Hepatic stellate cell (primary cell): ENCODE measurements around the gene CHMP1B.
A peak's percentile ranks its signal among the peaks of the same experiment; 100 is the strongest.

ENCODE experiments used
- DNase-seq: peaks from one replicate; pipeline ENCODE4 v3.0.0; 2011; ENCODE audit warnings: low spot score

Gene CHMP1B, protein sequence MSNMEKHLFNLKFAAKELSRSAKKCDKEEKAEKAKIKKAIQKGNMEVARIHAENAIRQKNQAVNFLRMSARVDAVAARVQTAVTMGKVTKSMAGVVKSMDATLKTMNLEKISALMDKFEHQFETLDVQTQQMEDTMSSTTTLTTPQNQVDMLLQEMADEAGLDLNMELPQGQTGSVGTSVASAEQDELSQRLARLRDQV

DNA sequence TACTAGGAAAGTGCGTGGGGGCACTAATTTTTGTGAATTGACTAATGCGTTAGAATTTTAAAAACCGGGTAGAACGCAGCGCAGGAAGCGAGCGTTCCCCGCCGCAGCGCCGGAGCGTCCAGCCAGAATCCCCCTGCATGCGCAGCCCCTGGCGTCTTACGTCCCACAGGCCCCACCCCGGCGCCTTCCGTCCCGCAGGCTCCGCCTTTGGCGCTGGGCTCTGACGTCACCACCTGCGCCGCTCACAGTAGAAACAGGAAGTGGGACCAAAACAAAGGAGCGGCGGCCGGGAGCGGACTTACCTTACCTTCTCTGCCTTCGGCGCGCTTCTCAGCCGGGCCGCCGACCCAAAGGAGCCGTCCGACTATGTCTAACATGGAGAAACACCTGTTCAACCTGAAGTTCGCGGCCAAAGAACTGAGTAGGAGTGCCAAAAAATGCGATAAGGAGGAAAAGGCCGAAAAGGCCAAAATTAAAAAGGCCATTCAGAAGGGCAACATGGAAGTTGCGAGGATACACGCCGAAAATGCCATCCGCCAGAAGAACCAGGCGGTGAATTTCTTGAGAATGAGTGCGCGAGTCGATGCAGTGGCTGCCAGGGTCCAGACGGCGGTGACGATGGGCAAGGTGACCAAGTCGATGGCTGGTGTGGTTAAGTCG, at the start of gene CHMP1B:
CHMP1B (plus strand) TSS at position 268 of the 660 bp plus-strand sequence; CDS start at position 367, 99 bp downstream.
- DNase-seq = peak; percentile 88

DNA sequence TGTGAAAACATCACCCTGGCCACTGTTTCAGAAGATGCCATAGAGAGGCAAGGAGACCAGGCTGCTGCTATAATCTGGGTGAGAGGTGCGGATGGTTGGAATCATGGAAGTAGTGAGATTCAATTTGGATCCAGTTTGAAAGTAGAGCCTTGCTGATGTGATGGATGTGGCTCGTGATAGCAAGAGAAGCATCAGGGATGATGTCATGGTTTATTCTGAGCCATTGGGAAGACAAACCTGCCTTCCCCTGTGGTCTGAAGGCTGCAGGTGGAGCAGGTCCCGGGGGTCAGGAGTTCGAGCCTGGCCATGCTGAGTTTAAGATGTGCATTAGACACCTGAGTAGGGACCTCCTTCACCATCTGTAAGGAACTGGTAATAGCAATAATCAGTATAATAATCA, 49.6 kb upstream of the CHMP1B start:
- DNase-seq = no peak

DNA sequence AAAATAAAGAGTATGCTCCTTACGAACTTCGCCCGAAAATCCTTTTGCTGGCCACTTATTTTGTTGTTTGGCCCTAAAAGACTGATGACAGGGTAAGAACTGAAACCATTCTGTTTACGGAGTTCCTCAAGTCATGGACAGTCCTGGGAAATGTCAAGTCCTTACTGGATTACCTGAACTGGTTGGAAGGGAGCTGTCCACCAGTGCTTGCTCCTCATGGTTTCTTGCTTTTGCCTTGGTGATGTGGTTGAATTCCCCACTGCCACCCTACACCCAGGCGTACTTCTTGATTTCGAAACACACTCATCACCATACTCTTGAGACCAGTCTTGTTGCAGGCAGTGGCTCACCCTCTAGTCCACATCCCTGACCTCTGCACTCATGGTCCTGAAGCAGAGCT, 49.1 kb upstream of the CHMP1B start:
- no peak for DNase-seq

DNA sequence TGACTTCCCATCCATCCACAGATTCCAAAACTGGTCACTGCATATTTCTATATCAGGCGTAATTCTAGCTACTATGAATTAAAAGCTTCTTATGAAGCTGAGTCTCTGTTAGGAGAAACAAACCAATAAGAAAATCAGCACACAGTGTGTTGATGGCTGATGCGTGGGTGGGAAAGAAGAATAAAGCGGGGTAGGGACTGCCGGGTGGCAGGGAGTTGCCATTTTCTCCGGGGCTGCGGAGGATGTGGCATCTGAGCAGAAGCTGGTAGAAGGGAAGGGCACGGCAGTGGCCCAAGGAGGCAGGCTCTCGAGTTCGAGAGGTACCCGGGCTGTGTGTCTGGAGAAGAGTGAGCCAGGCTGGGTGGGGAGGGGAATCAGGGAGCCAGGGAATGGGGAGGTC, 48.6 kb upstream of the CHMP1B start:
- DNase-seq = no peak

DNA sequence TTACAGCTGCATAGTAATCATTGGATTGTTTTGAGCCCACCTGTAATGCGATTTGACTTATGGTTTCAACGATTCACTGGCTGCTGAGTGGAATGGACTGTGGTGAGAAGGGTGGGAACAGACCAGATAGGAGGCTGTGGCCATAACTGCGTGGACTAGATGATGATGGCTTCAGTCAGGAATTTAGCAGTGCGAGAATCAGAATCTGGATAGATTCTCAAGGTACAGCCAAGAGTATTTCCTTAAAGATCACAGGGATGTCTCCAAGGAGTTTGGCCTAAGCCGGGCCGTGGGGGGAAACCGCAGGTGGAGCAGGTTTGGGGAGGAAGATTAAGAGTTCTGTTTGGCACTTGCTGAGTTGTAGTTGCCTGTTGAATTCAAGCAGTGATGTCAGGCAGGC, 44.0 kb upstream of the CHMP1B start:
- DNase-seq = no peak

DNA sequence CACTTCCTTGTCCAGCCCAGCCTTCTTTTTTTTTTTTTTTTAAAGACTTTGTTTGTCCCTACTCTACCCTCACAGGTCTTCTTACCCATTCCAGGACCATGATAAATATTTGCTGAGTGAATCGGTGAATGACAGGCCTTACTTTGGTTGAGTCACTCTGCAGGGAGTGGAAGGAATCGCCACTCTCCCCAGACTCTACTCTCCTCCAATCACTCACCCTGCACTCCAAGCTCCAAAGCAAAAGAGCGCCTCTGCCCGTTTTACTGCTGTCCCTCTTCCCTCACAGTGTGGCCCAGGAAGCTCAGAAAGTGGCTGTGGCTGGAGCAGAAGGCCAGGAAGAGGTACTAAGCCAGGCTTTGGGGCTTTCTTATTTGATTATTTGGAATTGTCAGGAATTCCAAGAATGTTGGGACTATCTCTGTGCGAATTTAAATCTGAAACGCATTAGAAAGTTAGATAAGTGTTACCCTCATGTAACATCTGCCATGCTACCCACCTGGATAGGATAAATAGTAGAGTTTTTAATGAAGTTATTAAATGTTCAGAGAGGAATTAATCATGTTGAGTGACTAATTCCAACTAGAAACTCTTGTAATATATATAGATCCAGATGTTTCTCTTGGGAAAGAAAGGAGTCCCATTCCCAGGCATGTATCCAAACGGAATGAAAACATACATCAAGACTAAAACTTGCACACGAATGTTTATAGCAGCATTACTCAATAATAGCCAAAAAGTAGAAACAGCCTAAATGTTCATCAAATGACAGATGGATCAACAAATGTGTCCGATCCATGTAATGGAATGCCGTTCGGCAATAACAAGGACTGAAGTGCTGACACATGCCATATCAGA, 43.0 kb upstream of the CHMP1B start:
- DNase-seq = peak; percentile 36

DNA sequence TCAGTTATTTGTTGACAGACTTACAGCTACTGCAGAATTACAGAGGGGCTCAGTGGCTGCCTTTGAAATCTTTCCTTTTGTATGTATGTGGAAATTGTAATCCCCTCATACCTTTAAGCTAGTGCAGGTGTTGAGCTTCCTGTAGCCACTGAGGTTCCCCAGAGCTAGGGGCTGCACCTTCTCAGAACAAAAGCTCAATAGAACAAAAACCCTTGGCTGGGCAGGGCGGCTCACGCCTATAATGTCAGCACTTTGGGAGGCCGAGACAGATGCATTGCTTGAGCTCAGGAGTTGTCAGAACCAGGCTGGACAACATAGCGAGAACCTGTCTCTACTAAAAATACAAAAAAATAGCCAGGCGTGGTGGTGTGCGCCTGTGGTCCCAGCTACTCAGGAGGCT, 41.3 kb upstream of the CHMP1B start:
- no peak for DNase-seq

DNA sequence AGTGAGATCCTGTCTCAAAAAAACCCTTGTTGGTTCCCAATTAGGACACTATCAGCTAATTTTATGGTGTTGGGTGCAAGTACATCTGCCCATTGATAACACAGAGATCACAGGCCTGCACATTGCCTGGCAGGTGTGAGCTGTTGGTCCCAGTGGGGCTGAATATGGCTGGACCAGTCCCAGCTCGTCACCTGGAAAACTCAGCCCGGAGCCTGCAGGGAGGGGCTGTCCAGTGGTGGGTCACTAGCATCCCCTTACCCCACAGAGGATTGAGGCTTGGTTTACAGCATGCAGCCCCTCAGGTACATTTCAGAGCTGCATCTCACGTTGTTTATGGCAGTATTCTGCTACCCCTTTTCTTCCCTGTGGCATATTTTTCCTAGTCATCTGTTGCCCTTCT, 40.8 kb upstream of the CHMP1B start:
- DNase-seq = no peak

DNA sequence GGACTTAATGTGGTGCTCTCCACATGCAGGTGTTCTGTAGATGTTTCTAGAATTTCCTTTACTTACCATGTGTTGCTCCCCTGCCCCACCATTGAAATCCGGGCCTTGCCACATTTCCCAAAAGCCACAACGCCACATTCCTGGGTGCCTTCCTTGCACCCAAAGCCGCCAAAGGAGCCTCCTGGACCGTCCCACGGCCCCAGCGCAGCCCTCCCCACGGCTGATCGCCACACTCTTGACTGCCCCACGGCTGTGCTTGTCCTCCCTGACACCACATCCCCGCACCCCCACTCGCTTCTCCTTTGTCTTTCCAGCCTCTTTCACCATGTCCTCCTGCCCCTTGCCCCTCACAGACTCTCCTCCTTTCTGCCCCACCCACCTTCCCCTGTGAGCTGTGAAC, 40.2 kb upstream of the CHMP1B start:
- DNase-seq = no peak

DNA sequence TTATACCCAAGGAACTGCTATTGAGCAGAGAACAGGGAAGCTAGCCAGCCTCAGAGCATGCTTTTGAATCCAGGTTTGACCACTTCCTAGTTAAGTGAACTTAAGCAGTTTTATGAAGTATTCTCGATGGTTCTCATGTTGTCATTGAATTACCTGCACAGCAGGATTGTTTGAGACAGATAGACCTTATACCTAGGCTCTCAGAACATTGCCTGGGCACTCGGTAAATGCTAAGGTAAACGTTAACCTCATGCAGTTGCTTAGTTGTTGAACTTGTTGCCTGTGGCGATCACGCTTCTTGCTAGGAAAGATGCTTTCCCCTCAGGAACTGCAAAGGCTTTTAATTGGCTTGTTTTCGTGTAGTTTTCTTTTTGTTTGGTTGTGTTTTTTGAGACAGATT, 34.0 kb upstream of the CHMP1B start:
- no peak for DNase-seq

DNA sequence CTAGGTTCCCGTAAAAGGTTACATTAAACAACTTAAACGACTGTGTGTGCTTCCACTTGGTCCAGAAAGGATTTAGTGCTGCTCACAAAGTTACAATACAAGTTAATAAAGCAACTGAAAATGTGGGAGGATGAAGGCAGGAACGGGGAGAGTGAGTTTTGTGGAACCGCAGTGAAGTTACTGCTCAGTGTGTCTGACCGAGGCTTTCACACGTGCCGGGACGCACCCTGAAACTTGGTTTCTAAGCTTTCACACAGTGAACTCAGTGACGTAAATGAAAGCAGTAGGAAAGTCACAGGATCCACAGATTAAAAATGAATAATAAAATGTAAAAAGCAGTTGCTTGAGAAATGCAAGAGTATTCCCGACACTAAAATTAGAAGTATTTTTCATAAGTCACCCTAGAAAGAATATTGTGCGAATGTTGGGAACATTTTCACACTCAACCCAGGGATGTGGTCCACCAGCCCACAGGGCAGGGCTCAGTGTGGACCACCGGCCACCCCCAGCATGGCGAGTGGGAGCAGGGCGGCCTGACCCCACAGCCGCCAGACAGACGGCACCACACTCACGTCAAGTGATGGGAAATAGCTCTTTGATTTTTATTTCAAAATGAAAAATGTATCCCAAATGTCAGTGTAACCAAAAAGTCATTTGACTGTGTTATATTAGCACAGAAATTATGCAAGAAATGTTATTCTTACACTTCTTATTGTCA, 32.6 kb upstream of the CHMP1B start:
- no peak for DNase-seq

DNA sequence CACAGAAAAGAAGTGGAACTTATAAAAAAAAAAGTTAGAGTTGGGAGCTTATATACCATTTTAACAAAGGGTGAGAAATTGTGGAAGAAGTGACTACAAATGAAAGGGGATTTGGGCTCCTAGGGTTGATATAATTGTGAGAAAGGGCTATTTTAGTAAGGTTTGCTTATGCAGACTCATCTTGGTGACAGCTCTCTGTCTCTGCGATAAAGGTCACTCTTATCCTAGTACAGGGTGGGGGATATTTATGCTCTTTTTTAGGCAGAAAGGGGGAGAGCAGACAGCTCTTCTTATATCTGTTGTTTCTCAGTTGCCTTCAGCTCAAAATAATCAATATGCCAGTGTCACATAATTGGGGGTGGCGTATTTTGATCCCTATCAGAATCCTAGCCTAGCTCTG, 31.3 kb upstream of the CHMP1B start:
- DNase-seq = no peak

DNA sequence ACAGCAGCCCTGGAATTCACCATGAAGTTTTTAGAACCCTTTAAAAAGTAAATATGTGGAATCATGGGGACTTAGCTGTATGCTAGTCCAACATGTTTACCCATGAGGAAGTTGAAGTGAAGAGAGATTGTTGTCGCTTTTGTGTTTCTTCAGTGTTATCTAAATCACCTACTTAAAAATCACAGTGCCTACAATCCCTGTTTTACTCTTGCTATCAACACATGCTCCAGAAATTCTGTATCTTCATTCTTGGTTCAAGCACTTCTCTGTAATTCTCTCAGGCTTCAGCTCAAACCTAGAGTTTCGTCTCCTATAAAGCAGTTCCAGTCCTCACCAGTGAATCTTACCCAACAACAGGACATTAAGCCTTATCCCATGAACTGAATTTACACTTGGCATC, 30.5 kb upstream of the CHMP1B start:
- no peak for DNase-seq

DNA sequence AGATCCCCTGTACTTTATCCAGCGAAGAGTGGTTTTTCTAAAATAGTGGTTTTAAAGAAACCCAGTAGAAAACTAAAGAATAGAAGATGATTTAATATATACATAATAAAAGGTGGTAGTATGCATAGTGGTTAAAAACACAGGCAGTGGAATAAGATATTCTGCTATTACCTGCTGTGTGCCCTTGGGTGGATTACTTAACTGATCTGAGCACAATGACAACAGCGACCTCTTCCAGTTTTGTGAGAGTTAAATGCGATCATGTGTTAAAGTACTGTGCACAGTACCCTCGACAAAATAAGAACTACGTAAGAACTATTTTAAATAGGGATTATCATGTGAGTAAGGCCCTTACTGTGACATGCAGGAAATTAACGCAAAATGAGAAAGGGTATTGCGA, 30.0 kb upstream of the CHMP1B start:
- DNase-seq = no peak

DNA sequence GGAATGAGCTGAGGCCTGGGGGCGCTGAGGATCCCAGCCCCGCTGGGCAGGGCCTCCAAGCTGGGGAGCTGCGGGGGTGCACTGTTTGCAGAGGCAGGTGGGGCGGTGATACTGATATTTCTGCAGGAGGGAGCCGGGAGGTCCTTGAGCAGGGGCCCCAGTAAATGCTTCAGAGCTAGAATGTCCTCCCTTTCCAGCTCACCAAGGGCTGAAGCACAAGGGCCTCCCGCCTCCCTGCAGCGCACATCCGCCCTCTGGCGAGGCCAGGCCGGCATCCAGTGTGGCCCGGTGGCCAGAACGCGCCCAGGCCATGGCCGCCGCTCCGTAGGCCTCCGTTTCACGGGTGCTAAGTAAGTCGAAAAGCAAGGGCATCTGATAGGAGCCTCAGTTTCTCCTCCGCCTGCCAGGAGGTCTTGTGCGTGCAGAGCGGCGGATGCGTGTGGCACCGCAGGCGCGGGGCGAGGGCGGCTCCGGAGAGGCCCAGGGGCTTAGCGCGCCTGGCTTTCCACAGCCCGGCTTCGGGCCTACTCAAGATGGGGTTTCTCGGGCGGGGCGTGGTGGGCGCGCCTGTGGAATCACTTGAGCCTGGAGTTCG, 29.5 kb upstream of the CHMP1B start:
- no peak for DNase-seq

DNA sequence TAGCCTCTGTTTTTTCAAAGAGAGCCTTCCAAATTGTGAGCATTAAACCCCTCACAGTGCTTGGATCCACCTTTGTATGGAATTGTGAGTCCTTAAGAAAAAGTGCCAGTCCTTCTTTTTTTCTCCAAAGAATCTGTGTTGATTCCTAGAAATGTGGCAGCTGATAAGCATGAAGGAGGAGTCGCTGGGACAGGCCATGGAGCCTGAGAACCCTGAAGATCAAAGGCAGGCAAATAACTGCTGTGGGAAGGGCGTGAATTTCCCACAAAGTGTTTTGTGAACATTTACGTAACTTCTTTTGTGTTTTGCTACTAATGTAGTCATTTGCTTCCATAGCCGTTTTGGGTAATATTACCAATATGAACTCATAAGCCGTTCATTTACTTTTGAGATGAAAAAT, 27.7 kb upstream of the CHMP1B start:
- DNase-seq = no peak

DNA sequence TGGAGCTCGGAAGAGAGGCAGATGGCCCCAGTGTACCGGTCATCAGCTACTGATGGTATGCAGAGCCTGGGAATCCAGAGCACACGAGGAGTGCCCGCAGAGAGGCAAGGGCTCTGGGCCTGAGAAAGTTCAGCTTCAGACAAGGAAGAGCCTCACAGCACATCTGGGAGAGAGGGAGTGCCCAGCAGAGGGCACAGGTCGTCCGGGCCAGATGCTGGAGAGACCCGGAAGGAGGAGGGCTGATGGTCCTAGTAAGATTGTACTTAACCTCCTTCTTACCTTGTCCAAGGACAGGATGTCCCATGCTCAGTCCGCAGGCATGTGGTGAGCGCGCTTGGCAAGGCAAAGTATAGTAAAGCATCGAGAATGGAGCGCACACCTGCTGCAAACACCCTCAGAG, 24.4 kb upstream of the CHMP1B start:
- no peak for DNase-seq

DNA sequence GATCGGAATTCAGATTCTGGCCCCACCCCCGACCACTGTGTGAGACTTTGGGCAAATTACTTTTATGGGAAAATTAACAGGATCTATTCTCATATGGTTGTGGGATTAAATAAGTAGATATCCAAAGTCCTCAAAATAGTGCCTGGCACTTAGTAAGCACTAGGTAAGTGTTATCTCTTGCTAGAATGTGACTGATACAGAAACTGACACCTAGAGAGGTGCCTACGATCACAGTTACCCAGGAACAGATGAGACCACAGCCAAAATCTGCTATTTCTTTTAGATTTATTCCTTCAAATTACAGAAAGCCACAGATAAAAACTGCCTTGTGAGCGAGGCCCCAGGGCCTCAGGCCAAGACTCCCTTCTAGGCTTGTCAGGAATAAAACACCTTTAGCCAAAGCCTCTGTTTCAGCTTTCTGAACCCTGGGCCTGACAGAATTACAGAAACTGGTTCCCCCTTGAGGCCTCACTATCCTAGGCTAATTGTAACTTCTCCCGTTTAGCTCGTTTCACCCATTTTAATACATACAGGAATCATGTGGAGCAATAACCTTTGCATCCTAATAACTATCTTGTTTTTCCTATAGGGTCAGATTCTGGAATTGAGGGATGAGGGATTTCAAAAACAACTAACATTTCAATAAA, 22.3 kb upstream of the CHMP1B start:
- DNase-seq = no peak

DNA sequence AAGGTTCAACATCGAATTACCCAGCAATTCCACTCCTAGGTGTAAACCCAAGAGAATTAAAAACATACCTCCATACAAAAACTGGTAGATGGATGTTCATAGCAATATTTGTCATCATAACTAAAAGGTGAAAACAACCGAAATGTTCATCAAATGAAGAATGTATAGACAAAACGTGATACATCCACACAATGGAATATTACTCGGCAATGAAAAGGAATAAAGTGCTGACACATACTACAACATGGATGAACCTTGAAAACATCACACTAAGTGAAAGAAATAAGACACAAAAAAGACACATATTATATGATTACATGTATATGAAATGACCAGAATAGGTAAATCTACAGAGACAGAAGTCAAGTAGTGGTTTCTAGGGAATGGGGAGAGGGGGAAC, 20.6 kb upstream of the CHMP1B start:
- no peak for DNase-seq

DNA sequence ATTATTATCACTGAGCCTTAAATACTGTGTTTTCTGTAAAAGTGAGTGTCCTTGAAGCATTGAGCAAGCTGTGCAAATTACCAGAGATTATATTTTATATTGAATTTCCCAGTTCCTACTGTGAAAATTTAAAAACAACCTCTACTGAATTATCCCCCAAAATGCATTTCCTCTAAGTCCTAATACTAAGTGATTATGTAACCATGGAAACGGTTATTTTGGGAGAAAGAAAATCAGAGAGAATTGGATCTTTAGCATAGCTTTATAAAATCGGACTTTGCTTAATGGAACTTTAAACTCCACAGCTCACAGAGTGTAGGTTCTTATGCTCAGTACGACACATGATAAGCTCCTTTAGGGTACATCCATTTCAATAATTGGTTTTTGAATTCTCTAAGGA, 19.3 kb upstream of the CHMP1B start:
- DNase-seq = no peak

DNA sequence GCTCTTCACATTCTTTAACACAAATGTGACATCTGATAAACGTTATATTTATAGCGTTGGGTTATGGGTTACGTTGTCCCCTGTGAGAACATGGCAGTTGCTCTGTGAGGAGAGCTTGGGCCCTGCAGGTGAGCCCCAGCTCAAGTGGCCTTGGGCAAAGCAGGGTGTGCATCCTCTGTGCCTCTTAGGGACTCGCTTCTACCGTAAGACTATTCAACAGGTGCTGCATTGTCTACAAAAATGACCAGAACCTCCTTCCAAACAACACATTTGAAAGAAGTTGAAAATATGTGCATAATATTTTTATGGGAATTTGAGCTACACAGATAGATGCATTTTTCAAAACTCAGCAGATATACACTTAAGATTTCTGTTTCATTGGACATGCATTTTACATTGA, 16.4 kb upstream of the CHMP1B start:
- DNase-seq = no peak

DNA sequence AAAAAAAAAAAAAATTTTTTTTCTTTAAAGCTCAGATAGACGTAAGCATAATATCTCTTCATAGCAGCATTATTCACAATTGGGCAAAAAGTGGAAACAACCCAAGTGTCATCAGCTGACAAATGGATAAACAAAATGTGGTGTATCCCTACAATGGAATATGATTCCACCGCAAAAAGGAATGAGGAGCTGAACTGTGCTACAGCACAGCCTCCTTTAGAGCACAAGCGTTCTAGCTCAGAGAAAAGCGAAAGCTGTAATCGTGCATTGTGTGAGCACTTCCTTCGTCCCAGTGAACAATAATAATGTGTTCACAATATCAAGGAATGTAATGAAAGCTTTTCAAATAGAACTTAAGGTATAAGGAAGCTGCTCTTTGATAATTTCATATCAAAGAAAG, 11.7 kb upstream of the CHMP1B start:
- no peak for DNase-seq
